Endothelial cell (in vitro differentiated cells): ENCODE results near the gene UBTD1. TPM values are rescaled to one million over a fixed set of nuclear protein-coding genes. Genes with fewer than 3 reads are reported as not detected.

Source experiments
- DNase-seq: peaks from one replicate; pipeline ENCODE4 v3.0.0; 2021; ENCODE audit warnings: low spot score
- H3K27ac Mint-ChIP-seq: one replicate; pipeline ENCODE4 v1.8.0; 2021; ENCODE audit warnings: mixed read lengths, inconsistent platforms; ENCODE audit not compliant: unreplicated experiment
- H3K27me3 Mint-ChIP-seq: one replicate; pipeline ENCODE4 v1.8.0; 2021; ENCODE audit warnings: mild to moderate bottlenecking, moderate library complexity, mixed read lengths, inconsistent platforms; ENCODE audit not compliant: unreplicated experiment
- H3K36me3 Mint-ChIP-seq: one replicate; pipeline ENCODE4 v1.8.0; 2021; ENCODE audit warnings: mild to moderate bottlenecking, low read depth, mixed read lengths, inconsistent platforms; ENCODE audit not compliant: unreplicated experiment
- H3K4me1 Mint-ChIP-seq: one replicate; pipeline ENCODE4 v1.8.0; 2021; ENCODE audit warnings: mild to moderate bottlenecking, mixed read lengths, inconsistent platforms; ENCODE audit not compliant: unreplicated experiment
- H3K4me3 Mint-ChIP-seq: one replicate; pipeline ENCODE4 v1.8.0; 2021; ENCODE audit warnings: mild to moderate bottlenecking, mixed read lengths, inconsistent platforms; ENCODE audit not compliant: unreplicated experiment
- H3K9me3 Mint-ChIP-seq: one replicate; pipeline ENCODE4 v1.8.0; 2021; ENCODE audit warnings: mixed read lengths, inconsistent platforms; ENCODE audit not compliant: unreplicated experiment
- CTCF ChIP-seq: fragments of 200-600 bp; sonication (generic); IDR thresholded peaks from one replicate; pipeline ENCODE4 v1.5.0; 2021; ENCODE audit warnings: antibody characterized with exemption; ENCODE audit not compliant: unreplicated experiment
- total RNA-seq: library from RNA; stranded (reverse); fragmentation: NEBNext Ultra II Directional; extraction: Animal tissue kit (Norgen Biotek cat#: 25700); gene quantifications from one replicate; pipeline ENCODE4 v1.2.1, GENCODE V29; 2021; ENCODE audit not compliant: unreplicated experiment

The UBTD1 gene
- total RNA-seq, 1 donor from 2014 or later = 78.0 TPM

GRCh38 chr10:97506199-97506991 is 7.7 kb downstream of the UBTD1 start:
- Mint-ChIP-seq H3K27me3 (peaks cover 11% of the 10 kb centered on the region), H3K27ac (peak overlapping the region; percentile 32), H3K9me3 (no peaks in the 10 kb centered on the region), H3K4me1 (peaks cover 54% of the 10 kb centered on the region), H3K4me3 (no peak overlapping the region), H3K36me3 (peaks cover 15% of the 10 kb centered on the region)
- TF ChIP-seq CTCF = no peak
- DNase-seq = no peak

- TF ChIP-seq CTCF = no peak
- no peak overlapping the region for H3K27ac Mint-ChIP-seq
- no peak for DNase-seq
- no peaks in the 10 kb centered on the region for H3K9me3 Mint-ChIP-seq
- peaks cover 7% of the 10 kb centered on the region for H3K27me3 Mint-ChIP-seq
- peaks cover 61% of the 10 kb centered on the region for H3K4me1 Mint-ChIP-seq
- peaks cover 25% of the 10 kb centered on the region for H3K36me3 Mint-ChIP-seq
- no peak overlapping the region for H3K4me3 Mint-ChIP-seq
These were observed 9.6 kb downstream of the UBTD1 start for GRCh38 chr10:97508342-97508741.

GRCh38 chr10:97509120-97509680 is 10.5 kb downstream of the UBTD1 start:
- H3K36me3 Mint-ChIP-seq = peaks cover 25% of the 10 kb centered on the region
- H3K27me3 Mint-ChIP-seq = peaks cover 7% of the 10 kb centered on the region
- no peak for DNase-seq
- H3K27ac Mint-ChIP-seq = no peak overlapping the region
- no peak for TF ChIP-seq CTCF
- no peak overlapping the region for H3K4me3 Mint-ChIP-seq
- peaks cover 62% of the 10 kb centered on the region for H3K4me1 Mint-ChIP-seq
- no peaks in the 10 kb centered on the region for H3K9me3 Mint-ChIP-seq

- no peak for TF ChIP-seq CTCF
- Mint-ChIP-seq H3K36me3 (peaks cover 28% of the 10 kb centered on the region), H3K27ac (no peak overlapping the region), H3K4me3 (no peak overlapping the region), H3K4me1 (peaks cover 73% of the 10 kb centered on the region), H3K9me3 (no peaks in the 10 kb centered on the region), H3K27me3 (peaks cover 7% of the 10 kb centered on the region)
- no peak for DNase-seq
These were observed 12.0 kb downstream of the UBTD1 start for GRCh38 chr10:97510686-97511085.
